Breast epithelium (tissue), 4 donors: ENCODE results near the gene URGCP. TPM values are rescaled to one million over a fixed set of nuclear protein-coding genes. Genes with fewer than 3 reads are reported as not detected.
A peak's percentile ranks its signal among the peaks of the same experiment; 100 is the strongest.

Experiments
- DNase-seq, 2 donors: peaks; one replicate each; pipeline ENCODE4 v3.0.0-alpha.2; 2019; ENCODE audit warnings: low spot score in 2 of 2
- H3K27ac ChIP-seq, 2 donors: fragments of 200-600 bp; sonication (generic) in 1 of 2; one replicate each; pipeline ENCODE4 v1.5.1; 2016 to 2019; ENCODE audit warnings: mild to moderate bottlenecking in 1 of 2
- H3K27me3 ChIP-seq, 2 donors: fragments of 200-600 bp; sonication (generic) in 1 of 2; one replicate each; pipeline versions ENCODE4 v1.5.1 to v1.6.0; 2017 to 2019; ENCODE audit warnings: control low read depth in 1 of 2, mild to moderate bottlenecking in 1 of 2
- H3K36me3 ChIP-seq: fragments of 200-600 bp; one replicate; pipeline ENCODE4 v1.5.1; 2019
- H3K4me1 ChIP-seq, 2 donors: fragments of 200-600 bp; sonication (generic); one replicate each; pipeline ENCODE4 v1.5.1; 2016 to 2019; ENCODE audit warnings: control low read depth in 1 of 2
- H3K4me3 ChIP-seq, 3 donors: fragments of 200-600 bp; sonication (generic); 1 replicate in 2 of 3; 2 replicates in 1 of 3; pipeline ENCODE4 v1.5.1; 2016 to 2019; ENCODE audit warnings: mild to moderate bottlenecking in 3 of 3, moderate library complexity in 2 of 3
- H3K9me3 ChIP-seq, 2 donors: fragments of 200-600 bp; sonication (generic) in 1 of 2; one replicate each; pipeline ENCODE4 v1.5.1; 2016 to 2019; ENCODE audit warnings: control low read depth in 1 of 2
- CTCF ChIP-seq, 3 donors: fragments of 450-650 bp; IDR thresholded peaks; one replicate each; pipeline ENCODE4 v1.5.1; 2016 to 2017; ENCODE audit warnings: antibody characterized with exemption in 3 of 3, mild to moderate bottlenecking in 3 of 3, moderate library complexity in 3 of 3
- POLR2A ChIP-seq: fragments of 450-650 bp; IDR thresholded peaks from one replicate; pipeline ENCODE4 v1.6.1; 2016; ENCODE audit warnings: antibody characterized with exemption, mild to moderate bottlenecking, moderate library complexity
- POLR2AphosphoS5 ChIP-seq, 3 donors: sonication (generic); formaldehyde crosslinking; IDR thresholded peaks; one replicate each; pipeline ENCODE4 v1.6.1; 2017; ENCODE audit warnings: antibody characterized with exemption in 3 of 3
- intact Hi-C: fragments of 100-400 bp; cut with DNase I; formaldehyde crosslinking; loops from one replicate; pipeline ENCODE4 v1.15.1; 2023; ENCODE audit warnings: low total_unique reads
- total RNA-seq, 3 donors: library from RNA; depleted of rRNA; stranded (reverse); fragments of >200 nt; gene quantifications; one replicate each; pipeline ENCODE4 v1.1.0, GENCODE V29; 2016

Gene URGCP
- total RNA-seq, 3 donors from 2014 or later, result 29.2 to 39.2 (median 29.9) TPM

- TF ChIP-seq POLR2A, result no peak
- TF ChIP-seq POLR2AphosphoS5 (IDR thresholded peaks at IDR 0.05), result no peak
- TF ChIP-seq CTCF (IDR thresholded peaks at IDR 0.05), result no peak
Measured at GRCh38 chr7:43933902-43934560, 27.6 kb upstream of the URGCP start.

GRCh38 chr7:43931346-43931745, 24.9 kb upstream of the URGCP start:
- Histone ChIP-seq H3K27me3 (no peaks in the 10 kb centered on the region), H3K9me3 (no peaks in the 10 kb centered on the region), H3K4me1 (no peaks in the 10 kb centered on the region), H3K4me3 (no peak overlapping the region), H3K27ac (no peak overlapping the region), H3K36me3 (no peaks in the 10 kb centered on the region)
- intact Hi-C loops, result no loop called here
- TF ChIP-seq POLR2AphosphoS5 (IDR thresholded peaks at IDR 0.05), result no peak
- no peak for TF ChIP-seq POLR2A
- DNase-seq, result no peak

More at GRCh38 chr7:43933902-43934560, 27.6 kb upstream of the URGCP start:
- Histone ChIP-seq H3K9me3 (no peaks in the 10 kb centered on the region), H3K4me1 (no peaks in the 10 kb centered on the region), H3K36me3 (no peaks in the 10 kb centered on the region), H3K4me3 (no peak overlapping the region), H3K27ac (no peak overlapping the region), H3K27me3 (no peaks in the 10 kb centered on the region)
- intact Hi-C loops, result no loop called here
- DNase-seq, result no peak

- Histone ChIP-seq H3K4me3 (no peak overlapping the region), H3K27ac (no peak overlapping the region), H3K9me3 (no peaks in the 10 kb centered on the region), H3K4me1 (no peaks in the 10 kb centered on the region), H3K27me3 (no peaks in the 10 kb centered on the region), H3K36me3 (no peaks in the 10 kb centered on the region)
- DNase-seq, result no peak
- intact Hi-C loops, result no loop called here
- no peak for TF ChIP-seq CTCF (IDR thresholded peaks at IDR 0.05)
- TF ChIP-seq POLR2AphosphoS5 (IDR thresholded peaks at IDR 0.05), result no peak
- TF ChIP-seq POLR2A, result no peak
Measured at GRCh38 chr7:43929529-43930457, 23.4 kb upstream of the URGCP start.

- Histone ChIP-seq H3K9me3 (no peaks in the 10 kb centered on the region), H3K4me1 (no peaks in the 10 kb centered on the region), H3K27ac (no peak overlapping the region), H3K4me3 (no peak overlapping the region), H3K27me3 (no peaks in the 10 kb centered on the region), H3K36me3 (no peaks in the 10 kb centered on the region)
- intact Hi-C loops, result no loop called here
- DNase-seq, result no peak
- no peak for TF ChIP-seq POLR2AphosphoS5 (IDR thresholded peaks at IDR 0.05)
- no peak for TF ChIP-seq CTCF (IDR thresholded peaks at IDR 0.05)
- TF ChIP-seq POLR2A, result no peak
Measured at GRCh38 chr7:43927810-43928209, 21.4 kb upstream of the URGCP start.

GRCh38 chr7:43926798-43927123, 20.4 kb upstream of the URGCP start:
- Histone ChIP-seq H3K27ac (peak overlapping the region; percentile 93 to 96), H3K27me3 (no peaks in the 10 kb centered on the region), H3K36me3 (no peaks in the 10 kb centered on the region), H3K4me3 (peak overlapping the region; percentile 61 to 87 (median 69)), H3K4me1 (no peaks in the 10 kb centered on the region), H3K9me3 (no peaks in the 10 kb centered on the region)
- TF ChIP-seq POLR2AphosphoS5 (IDR thresholded peaks at IDR 0.05) (no peak), CTCF (IDR thresholded peaks at IDR 0.05) (no peak), POLR2A (no peak)
- DNase-seq, result no peak
- intact Hi-C loops, result no loop called here
